Kidney tubule cell (primary cell): ENCODE data around the gene MNAT1.
"Not testable (repeated sequence)": the region's sequence is repeated elsewhere in the genome, so short reads cannot be mapped to it uniquely, and the experiment has no call there.

Experiments used
- DNase-seq: peaks from one replicate; pipeline ENCODE4 v3.0.0-alpha.2; 2018; ENCODE audit warnings: low spot score

The MNAT1 gene

GRCh38 chr14:60805841-60806430 lies 71.4 kb downstream of the MNAT1 start:
- peak; percentile 63 for DNase-seq

GRCh38 chr14:60807247-60807646 lies 72.7 kb downstream of the MNAT1 start:
- DNase-seq: no peak

- DNase-seq: no peak
Measured at GRCh38 chr14:60807971-60808370, 73.4 kb downstream of the MNAT1 start.

GRCh38 chr14:60812987-60813386 lies 78.4 kb downstream of the MNAT1 start:
- DNase-seq: no peak

- peak; percentile 52 for DNase-seq
Measured at GRCh38 chr14:60815371-60815770, 80.8 kb downstream of the MNAT1 start.

GRCh38 chr14:60817113-60817512 lies 82.6 kb downstream of the MNAT1 start:
- DNase-seq: no peak

- no peak for DNase-seq
Measured at GRCh38 chr14:60819575-60819974, 85.0 kb downstream of the MNAT1 start.

GRCh38 chr14:60838601-60839000 lies 104.0 kb downstream of the MNAT1 start:
- DNase-seq: no peak

- DNase-seq: no peak
Measured at GRCh38 chr14:60839057-60839456, 104.5 kb downstream of the MNAT1 start.

GRCh38 chr14:60839657-60840056 lies 105.1 kb downstream of the MNAT1 start:
- DNase-seq: no peak

- no peak for DNase-seq
Measured at GRCh38 chr14:60840313-60840712, 105.8 kb downstream of the MNAT1 start.

GRCh38 chr14:60845523-60845922 lies 111.0 kb downstream of the MNAT1 start:
- no peak for DNase-seq

- no peak for DNase-seq
Measured at GRCh38 chr14:60848066-60848465, 113.5 kb downstream of the MNAT1 start.

- not testable (repeated sequence) for DNase-seq
Measured at GRCh38 chr14:60851692-60852091, 117.1 kb downstream of the MNAT1 start.

- no peak for DNase-seq
Measured at GRCh38 chr14:60856111-60856510, 121.5 kb downstream of the MNAT1 start.

- DNase-seq: no peak
Measured at GRCh38 chr14:60859525-60859924, 125.0 kb downstream of the MNAT1 start.

GRCh38 chr14:60861545-60862140 lies 127.1 kb downstream of the MNAT1 start:
- DNase-seq: no peak

GRCh38 chr14:60862283-60862682 lies 127.7 kb downstream of the MNAT1 start:
- DNase-seq: no peak

GRCh38 chr14:60863249-60863648 lies 128.7 kb downstream of the MNAT1 start:
- DNase-seq: no peak

- DNase-seq: no peak
Measured at GRCh38 chr14:60865378-60866127, 131.0 kb downstream of the MNAT1 start.

- DNase-seq: no peak
Measured at GRCh38 chr14:60867503-60868172, 133.1 kb downstream of the MNAT1 start.

GRCh38 chr14:60878121-60878520 lies 143.6 kb downstream of the MNAT1 start:
- no peak for DNase-seq

GRCh38 chr14:60878536-60878935 lies 144.0 kb downstream of the MNAT1 start:
- DNase-seq: no peak
